ENCODE data around the gene COL23A1.
A peak's percentile ranks its signal among the peaks of the same experiment; 100 is the strongest.

The COL23A1 gene

GRCh38 chr5:178291161-178291561 lies 299.0 kb downstream of the COL23A1 start:
- no peak for DNase-seq

- DNase-seq: no peak
Measured at GRCh38 chr5:178290376-178290775, 299.8 kb downstream of the COL23A1 start.

- DNase-seq: no peak
Measured at GRCh38 chr5:178289438-178289837, 300.8 kb downstream of the COL23A1 start.

- DNase-seq: no peak
Measured at GRCh38 chr5:178288401-178289368, 301.5 kb downstream of the COL23A1 start.

- no peak for DNase-seq
Measured at GRCh38 chr5:178287791-178288105, 302.4 kb downstream of the COL23A1 start.

GRCh38 chr5:178287091-178287790 lies 303.0 kb downstream of the COL23A1 start:
- DNase-seq: no peak

- no peak for DNase-seq
Measured at GRCh38 chr5:178286226-178287090, 303.7 kb downstream of the COL23A1 start.

- no peak for DNase-seq
Measured at GRCh38 chr5:178285399-178286225, 304.6 kb downstream of the COL23A1 start.

GRCh38 chr5:178284996-178285395 lies 305.2 kb downstream of the COL23A1 start:
- DNase-seq: no peak

- no peak for DNase-seq
Measured at GRCh38 chr5:178284093-178284675, 306.0 kb downstream of the COL23A1 start.

- no peak for DNase-seq
Measured at GRCh38 chr5:178283520-178283919, 306.7 kb downstream of the COL23A1 start.

- no peak for DNase-seq
Measured at GRCh38 chr5:178282391-178282790, 307.8 kb downstream of the COL23A1 start.

- no peak for DNase-seq
Measured at GRCh38 chr5:178281331-178281730, 308.9 kb downstream of the COL23A1 start.

GRCh38 chr5:178280631-178281030 lies 309.6 kb downstream of the COL23A1 start:
- no peak for DNase-seq

- peak; percentile 6 for DNase-seq
Measured at GRCh38 chr5:178279723-178280438, 310.3 kb downstream of the COL23A1 start.

- DNase-seq: no peak
Measured at GRCh38 chr5:178279026-178279722, 311.0 kb downstream of the COL23A1 start.

GRCh38 chr5:178278358-178279023 lies 311.7 kb downstream of the COL23A1 start:
- DNase-seq: no peak

GRCh38 chr5:178277866-178278265 lies 312.3 kb downstream of the COL23A1 start:
- no peak for DNase-seq

- no peak for DNase-seq
Measured at GRCh38 chr5:178277346-178277745, 312.8 kb downstream of the COL23A1 start.
